Tibial nerve (tissue), 4 donors: ENCODE measurements around the gene ATP2A2. TPM values are rescaled to one million over a fixed set of nuclear protein-coding genes. Genes with fewer than 3 reads are reported as not detected.

Experiments used
- DNase-seq, 2 donors: peaks; one replicate each; pipeline ENCODE4 v3.0.0-alpha.2; 2019; ENCODE audit warnings: low spot score in 2 of 2
- H3K27ac ChIP-seq, 4 donors: fragments of 200-600 bp; sonication (generic) in 3 of 4; one replicate each; pipeline ENCODE4 v1.5.1; 2017 to 2019; ENCODE audit warnings: mild to moderate bottlenecking in 1 of 4
- H3K27me3 ChIP-seq, 2 donors: fragments of 200-600 bp; sonication (generic) in 1 of 2; one replicate each; pipeline versions ENCODE4 v1.5.1 to v1.6.0; 2017 to 2019
- H3K36me3 ChIP-seq, 3 donors: fragments of 200-600 bp; sonication (generic); one replicate each; pipeline ENCODE4 v1.5.1; 2018 to 2019
- H3K4me1 ChIP-seq, 4 donors: fragments of 200-600 bp; sonication (generic) in 3 of 4; one replicate each; pipeline ENCODE4 v1.5.1; 2017 to 2019
- H3K4me3 ChIP-seq, 4 donors: fragments of 200-600 bp; sonication (generic) in 3 of 4; one replicate each; pipeline ENCODE4 v1.5.1; 2017 to 2019; ENCODE audit warnings: mild to moderate bottlenecking in 1 of 4, moderate library complexity in 1 of 4
- H3K9me3 ChIP-seq, 4 donors: fragments of 200-600 bp; sonication (generic) in 3 of 4; one replicate each; pipeline ENCODE4 v1.5.1; 2017 to 2019
- CTCF ChIP-seq, 5 experiments: fragments of 200-600 bp in 3 of 5; fragments of 450-650 bp in 2 of 5; sonication (generic) in 3 of 5; IDR thresholded peaks; one replicate each; pipeline ENCODE4 v1.5.1; 2016 to 2019; ENCODE audit warnings: antibody characterized with exemption in 5 of 5, mild to moderate bottlenecking in 3 of 5, moderate library complexity in 2 of 5
- EP300 ChIP-seq, 2 donors: sonication (generic); formaldehyde crosslinking; IDR thresholded peaks; one replicate each; pipeline ENCODE4 v1.6.1; 2017; ENCODE audit warnings: antibody characterized with exemption in 2 of 2, mild to moderate bottlenecking in 1 of 2
- POLR2A ChIP-seq, 2 donors: fragments of 450-650 bp; IDR thresholded peaks; one replicate each; pipeline ENCODE4 v1.6.1; 2017; ENCODE audit warnings: antibody characterized with exemption in 2 of 2, mild to moderate bottlenecking in 2 of 2, moderate library complexity in 2 of 2
- WGBS, 2 donors: methylation state at CpG; one replicate each; pipeline ENCODE4 v1.1.5; 2018; 5-methylcytosine and 5-hydroxymethylcytosine counted together
- total RNA-seq, 4 donors: library from RNA; depleted of rRNA; stranded (reverse); fragments of >200 nt; gene quantifications; one replicate each; pipeline ENCODE4 v1.1.0, GENCODE V29; 2016

Gene ATP2A2
- total RNA-seq, 4 donors from 2014 or later, result 77.8 to 106 (median 90.1) TPM

- Histone ChIP-seq H3K27me3 (no peaks in the 10 kb centered on the region), H3K9me3 (no peaks in the 10 kb centered on the region), H3K4me3 (no peak overlapping the region), H3K4me1 (no peaks in the 10 kb centered on the region), H3K27ac (no peak overlapping the region), H3K36me3 (peaks cover 4 to 100% (median 56%) of the 10 kb centered on the region in 3 donors)
- TF ChIP-seq EP300 (IDR thresholded peaks at IDR 0.05), result peak in 1 of 2 donors; percentile 23
- no peak for TF ChIP-seq CTCF (IDR thresholded peaks at IDR 0.05)
- TF ChIP-seq POLR2A (IDR thresholded peaks at IDR 0.05), result no peak
- WGBS, 2 donors, result 81 to 85% methylated on average over 11 of the region's 11 CpGs
- DNase-seq, result no peak
Observed at GRCh38 chr12:110345176-110345661, 64.2 kb downstream of the ATP2A2 start.

- TF ChIP-seq CTCF (IDR thresholded peaks at IDR 0.05) (no peak), EP300 (IDR thresholded peaks at IDR 0.05) (no peak), POLR2A (IDR thresholded peaks at IDR 0.05) (no peak)
- Histone ChIP-seq H3K4me3 (no peak overlapping the region), H3K36me3 (peaks cover 4 to 100% (median 54%) of the 10 kb centered on the region in 3 donors), H3K9me3 (no peaks in the 10 kb centered on the region), H3K27me3 (no peaks in the 10 kb centered on the region), H3K27ac (no peak overlapping the region), H3K4me1 (no peaks in the 10 kb centered on the region)
- no peak for DNase-seq
- WGBS, 2 donors, result 81 to 86% methylated on average over 12 of the region's 12 CpGs
Observed at GRCh38 chr12:110345963-110346362, 64.9 kb downstream of the ATP2A2 start.

GRCh38 chr12:110347767-110348166, 66.7 kb downstream of the ATP2A2 start:
- no peaks in the 10 kb centered on the region for H3K4me1 ChIP-seq
- DNase-seq, result no peak
- WGBS, 2 donors, result 88 to 91% methylated on average over 8 of the region's 8 CpGs
- TF ChIP-seq POLR2A (IDR thresholded peaks at IDR 0.05), result no peak
- no peak for TF ChIP-seq EP300 (IDR thresholded peaks at IDR 0.05)
- no peak for TF ChIP-seq CTCF (IDR thresholded peaks at IDR 0.05)
- H3K27ac ChIP-seq, result no peak overlapping the region
- no peaks in the 10 kb centered on the region for H3K9me3 ChIP-seq
- no peak overlapping the region for H3K4me3 ChIP-seq
- H3K27me3 ChIP-seq, result no peaks in the 10 kb centered on the region
- H3K36me3 ChIP-seq, result peaks cover 4 to 90% (median 38%) of the 10 kb centered on the region in 3 donors

GRCh38 chr12:110348431-110349059, 67.5 kb downstream of the ATP2A2 start:
- H3K4me1 ChIP-seq, result no peaks in the 10 kb centered on the region
- TF ChIP-seq CTCF (IDR thresholded peaks at IDR 0.05), result no peak
- no peak for TF ChIP-seq POLR2A (IDR thresholded peaks at IDR 0.05)
- TF ChIP-seq EP300 (IDR thresholded peaks at IDR 0.05), result no peak
- H3K9me3 ChIP-seq, result no peaks in the 10 kb centered on the region
- H3K4me3 ChIP-seq, result no peak overlapping the region
- DNase-seq, result no peak
- H3K27me3 ChIP-seq, result no peaks in the 10 kb centered on the region
- 93 to 95% methylated on average over 7 of the region's 7 CpGs for WGBS, 2 donors
- H3K36me3 ChIP-seq, result peaks cover 4 to 82% (median 31%) of the 10 kb centered on the region in 3 donors
- no peak overlapping the region for H3K27ac ChIP-seq

GRCh38 chr12:110349096-110349495, 68.0 kb downstream of the ATP2A2 start:
- Histone ChIP-seq H3K27me3 (no peaks in the 10 kb centered on the region), H3K9me3 (no peaks in the 10 kb centered on the region), H3K27ac (no peak overlapping the region), H3K4me3 (no peak overlapping the region), H3K36me3 (peaks cover 4 to 77% (median 29%) of the 10 kb centered on the region in 3 donors), H3K4me1 (no peaks in the 10 kb centered on the region)
- WGBS, 2 donors, result 88 to 89% methylated on average over 4 of the region's 4 CpGs
- no peak for TF ChIP-seq EP300 (IDR thresholded peaks at IDR 0.05)
- TF ChIP-seq CTCF (IDR thresholded peaks at IDR 0.05), result no peak
- no peak for TF ChIP-seq POLR2A (IDR thresholded peaks at IDR 0.05)
- no peak for DNase-seq
